ENCODE measurements around the gene IGSF9B.
"Not testable (repeated sequence)": the region's sequence is repeated elsewhere in the genome, so short reads cannot be mapped to it uniquely, and the experiment has no call there.

The IGSF9B gene

GRCh38 chr11:133956650-133957633 lies at the start of gene IGSF9B:
IGSF9B (minus strand) TSS chr11:133956968; CDS start chr11:133956754, 214 bp downstream.
- DNase-seq = peak; percentile 89

- DNase-seq = no peak
Observed at GRCh38 chr11:134004496-134005172, 47.9 kb upstream of the IGSF9B start.

- DNase-seq = no peak
Observed at GRCh38 chr11:134003792-134004495, 47.2 kb upstream of the IGSF9B start.

- DNase-seq = not testable (repeated sequence)
Observed at GRCh38 chr11:134002819-134003218, 46.1 kb upstream of the IGSF9B start.

- DNase-seq = not testable (repeated sequence)
Observed at GRCh38 chr11:134002338-134002737, 45.6 kb upstream of the IGSF9B start.

GRCh38 chr11:134001596-134001995 lies 44.8 kb upstream of the IGSF9B start:
- DNase-seq = no peak

GRCh38 chr11:134001088-134001487 lies 44.3 kb upstream of the IGSF9B start:
- no peak for DNase-seq

GRCh38 chr11:133999355-133999754 lies 42.6 kb upstream of the IGSF9B start:
- DNase-seq = no peak

- no peak for DNase-seq
Observed at GRCh38 chr11:133997554-133997953, 40.8 kb upstream of the IGSF9B start.

- no peak for DNase-seq
Observed at GRCh38 chr11:133996671-133997070, 39.9 kb upstream of the IGSF9B start.

- DNase-seq = no peak
Observed at GRCh38 chr11:133995066-133995465, 38.3 kb upstream of the IGSF9B start.

- no peak for DNase-seq
Observed at GRCh38 chr11:133993921-133994320, 37.2 kb upstream of the IGSF9B start.

GRCh38 chr11:133993107-133993506 lies 36.3 kb upstream of the IGSF9B start:
- DNase-seq = no peak

GRCh38 chr11:133992121-133992520 lies 35.4 kb upstream of the IGSF9B start:
- no peak for DNase-seq

GRCh38 chr11:133991101-133991500 lies 34.3 kb upstream of the IGSF9B start:
- DNase-seq = no peak

GRCh38 chr11:133990501-133990900 lies 33.7 kb upstream of the IGSF9B start:
- DNase-seq = no peak

- no peak for DNase-seq
Observed at GRCh38 chr11:133988686-133989410, 32.1 kb upstream of the IGSF9B start.

GRCh38 chr11:133987171-133987570 lies 30.4 kb upstream of the IGSF9B start:
- DNase-seq = no peak

- no peak for DNase-seq
Observed at GRCh38 chr11:133985981-133986944, 29.5 kb upstream of the IGSF9B start.

- DNase-seq = no peak
Observed at GRCh38 chr11:133984828-133985227, 28.1 kb upstream of the IGSF9B start.

GRCh38 chr11:133983660-133984316 lies 27.0 kb upstream of the IGSF9B start:
- no peak for DNase-seq
